GM18502 (cell line): ENCODE data around the gene MYH9.

Experiments used
- ATAC-seq: cut with Tn5 transposase; IDR thresholded peaks from one replicate; pipeline ENCODE4 v1.9.1; 2021; ENCODE audit warnings: mild to moderate bottlenecking; ENCODE audit not compliant: unreplicated experiment, poor library complexity

Gene MYH9

GRCh38 chr22:36236388-36237319 lies 151.1 kb downstream of the MYH9 start:
- ATAC-seq, result no peak

- ATAC-seq, result no peak
Measured at GRCh38 chr22:36235585-36235984, 152.2 kb downstream of the MYH9 start.

- no peak for ATAC-seq
Measured at GRCh38 chr22:36234919-36235318, 152.8 kb downstream of the MYH9 start.

GRCh38 chr22:36234213-36234612 lies 153.6 kb downstream of the MYH9 start:
- ATAC-seq, result no peak

GRCh38 chr22:36233796-36234195 lies 154.0 kb downstream of the MYH9 start:
- ATAC-seq, result no peak

- no peak for ATAC-seq
Measured at GRCh38 chr22:36232715-36233401, 154.9 kb downstream of the MYH9 start.
